Fibroblast of lung (primary cell): ENCODE measurements around the gene FBLN2. TPM values are rescaled to one million over a fixed set of nuclear protein-coding genes. Genes with fewer than 3 reads are reported as not detected.

Experiments used
- DNase-seq, 2 donors: peaks; one replicate each; pipeline versions ENCODE4 v3.0.0 to v3.0.0-alpha.2; 2010; ENCODE audit warnings: low read depth in 2 of 2
- H2AFZ ChIP-seq: 2 replicates; pipeline ENCODE4 v1.5.1; 2012; ENCODE audit warnings: low read length, control low read depth, inconsistent platforms
- H3K27ac ChIP-seq: 2 replicates; pipeline ENCODE4 v1.5.1; 2011; ENCODE audit warnings: low read length, control low read depth; ENCODE audit not compliant: insufficient read depth
- H3K27me3 ChIP-seq: 2 replicates; pipeline ENCODE4 v1.5.1; 2011; ENCODE audit warnings: mild to moderate bottlenecking, low read length; ENCODE audit not compliant: control insufficient read depth, insufficient read depth
- H3K36me3 ChIP-seq: 2 replicates; pipeline ENCODE4 v1.5.1; 2011; ENCODE audit warnings: low read length; ENCODE audit not compliant: control insufficient read depth, insufficient read depth
- H3K4me1 ChIP-seq: 2 replicates; pipeline ENCODE4 v1.5.1; 2011; ENCODE audit warnings: low read length; ENCODE audit not compliant: control insufficient read depth, insufficient read depth; ENCODE audit errors: extremely low read depth
- H3K4me2 ChIP-seq: 2 replicates; pipeline ENCODE4 v1.5.1; 2011; ENCODE audit warnings: low read length, control low read depth; ENCODE audit not compliant: insufficient read depth; ENCODE audit errors: extremely low read depth
- H3K4me3 ChIP-seq, 4 experiments: fragments of 200-600 bp in 1 of 4; sonication (generic) in 1 of 4; replicated peaks in 1 of 4; 2 replicates each; pipeline ENCODE4 v1.5.1; 2011 to 2016; ENCODE audit warnings: low read length in 4 of 4, low read depth in 3 of 4, mild to moderate bottlenecking in 3 of 4, control low read depth in 2 of 4, inconsistent platforms in 1 of 4, mixed read lengths in 1 of 4; ENCODE audit not compliant: insufficient read depth in 1 of 4; ENCODE audit errors: control extremely low read depth in 1 of 4
- H3K79me2 ChIP-seq: 2 replicates; pipeline ENCODE4 v1.5.1; 2012; ENCODE audit warnings: mild to moderate bottlenecking, low read length, inconsistent platforms; ENCODE audit not compliant: control insufficient read depth, insufficient read depth
- H3K9ac ChIP-seq: 2 replicates; pipeline ENCODE4 v1.5.1; 2011; ENCODE audit warnings: mild to moderate bottlenecking, low read length, control low read depth; ENCODE audit not compliant: insufficient read depth
- H3K9me3 ChIP-seq: 2 replicates; pipeline ENCODE4 v1.5.1; 2012; ENCODE audit warnings: low read depth, low read length; ENCODE audit not compliant: control insufficient read depth, insufficient read depth
- H4K20me1 ChIP-seq: 2 replicates; pipeline ENCODE4 v1.5.1; 2011; ENCODE audit warnings: low read length; ENCODE audit not compliant: control insufficient read depth, insufficient read depth; ENCODE audit errors: extremely low read depth
- CTCF ChIP-seq, 2 donors: IDR thresholded peaks in 1 of 2; conservative IDR thresholded peaks in 1 of 2; 1 replicate in 1 of 2; 2 replicates in 1 of 2; pipeline ENCODE4 v1.5.1; 2011 to 2012; ENCODE audit warnings: low read length in 2 of 2, control low read depth in 1 of 2, inconsistent platforms in 1 of 2, low read depth in 1 of 2, mild to moderate bottlenecking in 1 of 2
- EZH2 ChIP-seq: IDR thresholded peaks from 2 replicates; pipeline ENCODE4 v1.5.1; 2012; ENCODE audit warnings: low read length, control low read depth, mild to moderate bottlenecking; ENCODE audit errors: missing control alignments
- polyA plus RNA-seq, 2 donors: library from polyadenylated mRNA; depleted of rRNA in 1 of 2; stranded (reverse) in 1 of 2; unstranded in 1 of 2; fragments of >200 nt; gene quantifications; 2 replicates each; pipeline ENCODE4 v1.2.1, GENCODE V29; 2011 to 2012; ENCODE audit warnings: missing spikeins in 1 of 2
- total RNA-seq: library from RNA; depleted of rRNA; stranded (reverse); fragments of >200 nt; gene quantifications from 2 replicates; pipeline ENCODE4 v1.2.1, GENCODE V29; 2014

FBLN2 gene
- total and polyA plus RNA-seq, 2 donors (not counting 1 experiment from before 2014, with no cell fraction given): 25.4 to 138 TPM

- H3K36me3 ChIP-seq: no peaks in the 10 kb centered on the region
- H3K27ac ChIP-seq: no peak overlapping the region
- H3K9ac ChIP-seq: no peak overlapping the region
- no peak for TF ChIP-seq EZH2
- TF ChIP-seq CTCF (conservative IDR thresholded peaks at IDR 0.05 in 1 of 2, IDR thresholded peaks at IDR 0.05 in 1 of 2; ENCODE audit: low read depth in 1 of 2, low read length in 2 of 2): no peak
- H4K20me1 ChIP-seq: no peaks in the 10 kb centered on the region
- H2AFZ ChIP-seq: no peak overlapping the region
- H3K4me3 ChIP-seq: no peak overlapping the region
- DNase-seq: no peak
- no peaks in the 10 kb centered on the region for H3K79me2 ChIP-seq
- H3K4me1 ChIP-seq: peaks cover 13% of the 10 kb centered on the region
- no peaks in the 10 kb centered on the region for H3K27me3 ChIP-seq
- no peak overlapping the region for H3K4me2 ChIP-seq
- no peaks in the 10 kb centered on the region for H3K9me3 ChIP-seq
These were observed 15.0 kb upstream of the FBLN2 start for GRCh38 chr3:13533885-13534301.

DNA sequence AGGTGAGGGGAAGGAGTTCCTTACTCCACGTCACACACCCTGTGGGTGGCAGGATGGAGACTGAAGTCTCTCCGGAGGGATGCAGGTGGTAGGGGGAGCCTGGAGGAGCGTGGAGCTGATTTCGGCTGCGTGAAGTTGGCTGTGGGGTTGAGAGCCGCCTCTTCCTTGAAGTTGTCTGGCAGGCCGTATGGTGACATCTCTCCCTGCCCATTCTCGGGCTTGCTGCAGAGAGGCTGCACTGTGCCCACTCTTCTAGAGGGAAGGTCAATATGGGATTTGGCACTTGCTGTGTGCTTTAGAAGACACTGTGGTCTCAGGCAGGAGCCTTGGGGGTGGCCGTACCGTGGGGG lies 13.4 kb upstream of the FBLN2 start:
- no peaks in the 10 kb centered on the region for H3K36me3 ChIP-seq
- no peak overlapping the region for H3K27ac ChIP-seq
- no peaks in the 10 kb centered on the region for H3K79me2 ChIP-seq
- no peak overlapping the region for H3K4me3 ChIP-seq
- peaks cover 13% of the 10 kb centered on the region for H3K4me1 ChIP-seq
- no peak overlapping the region for H3K9ac ChIP-seq
- H2AFZ ChIP-seq: no peak overlapping the region
- no peak for DNase-seq
- no peaks in the 10 kb centered on the region for H3K9me3 ChIP-seq
- no peak overlapping the region for H3K4me2 ChIP-seq
- no peaks in the 10 kb centered on the region for H4K20me1 ChIP-seq
- H3K27me3 ChIP-seq: no peaks in the 10 kb centered on the region
- no peak for TF ChIP-seq EZH2
- TF ChIP-seq CTCF (conservative IDR thresholded peaks at IDR 0.05 in 1 of 2, IDR thresholded peaks at IDR 0.05 in 1 of 2; ENCODE audit: low read depth in 1 of 2, low read length in 2 of 2): no peak

DNA sequence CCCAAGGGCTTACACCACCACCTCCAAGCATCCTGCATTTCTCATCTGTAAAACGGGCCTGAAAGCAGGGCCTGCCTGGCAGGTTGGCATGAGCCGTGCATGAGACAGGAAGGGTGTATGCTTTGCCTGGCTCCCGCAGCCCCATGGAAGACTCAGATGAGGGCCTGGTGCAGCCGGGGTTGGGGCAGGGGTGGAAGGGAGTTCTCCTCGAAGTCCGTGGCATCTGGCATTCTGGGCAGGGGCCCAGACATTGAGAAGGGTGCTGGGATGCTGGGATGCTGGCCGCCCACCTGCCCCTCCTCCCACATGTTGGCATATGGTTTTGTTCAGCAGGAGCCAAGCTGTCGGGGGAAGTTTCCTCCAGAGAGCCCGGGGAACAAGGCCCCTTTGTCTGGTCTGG lies 13.0 kb upstream of the FBLN2 start:
- Histone ChIP-seq H3K9me3 (no peaks in the 10 kb centered on the region), H3K4me2 (no peak overlapping the region), H2AFZ (no peak overlapping the region), H3K36me3 (no peaks in the 10 kb centered on the region), H4K20me1 (no peaks in the 10 kb centered on the region), H3K27ac (no peak overlapping the region), H3K27me3 (no peaks in the 10 kb centered on the region), H3K4me1 (peaks cover 13% of the 10 kb centered on the region), H3K4me3 (no peak overlapping the region), H3K79me2 (no peaks in the 10 kb centered on the region), H3K9ac (no peak overlapping the region)
- TF ChIP-seq EZH2 (no peak), CTCF (conservative IDR thresholded peaks at IDR 0.05 in 1 of 2, IDR thresholded peaks at IDR 0.05 in 1 of 2; ENCODE audit: low read depth in 1 of 2, low read length in 2 of 2) (no peak)
- DNase-seq: no peak
